NCI-H2029 treated with DMSO at 0.1 percent for 48 hours (cell line): ENCODE measurements around the gene DNAJC1.
A peak's percentile ranks its signal among the peaks of the same experiment; 100 is the strongest.

Experiments used
- DNase-seq: peaks from one replicate; lab custom pipeline; 2025; lab: John Stamatoyannopoulos, UW

DNAJC1 gene

DNA sequence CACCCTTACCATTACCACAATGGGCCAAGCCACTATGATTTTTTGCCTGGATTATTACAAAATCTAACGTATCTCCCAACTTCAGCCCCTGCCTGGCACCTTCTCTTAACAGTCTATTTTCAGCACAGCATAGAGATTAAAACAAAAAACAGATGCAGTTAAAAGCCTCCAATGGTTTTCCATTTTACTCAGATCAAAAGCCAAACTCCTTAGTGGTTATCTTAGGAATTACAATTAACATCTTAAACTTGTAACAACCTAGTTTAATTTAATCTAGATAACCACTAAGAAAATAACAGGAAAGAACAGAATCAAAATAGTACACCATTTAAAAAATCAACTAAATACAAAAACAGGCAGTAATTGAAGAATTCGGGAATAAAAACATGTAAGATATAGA lies 43.5 kb downstream of the DNAJC1 start:
- no peak for DNase-seq

DNA sequence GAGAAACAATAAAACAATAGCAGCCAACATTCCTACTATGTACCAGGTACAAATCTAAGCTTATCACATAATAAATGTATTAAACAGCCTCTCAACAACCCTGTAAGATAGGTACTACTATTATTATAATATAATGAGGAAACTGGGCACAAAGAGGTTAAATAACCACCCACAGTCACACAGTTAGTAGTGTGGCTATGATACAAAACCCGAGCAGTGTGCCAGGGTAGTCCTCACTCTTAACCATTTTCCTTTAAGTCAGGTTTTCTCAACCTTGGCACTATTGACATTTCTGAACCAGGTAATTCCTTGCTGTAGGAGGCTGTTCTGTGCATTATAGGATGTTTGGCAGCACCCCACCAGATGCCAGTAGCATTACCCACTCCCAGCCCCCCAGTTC lies 48.8 kb downstream of the DNAJC1 start:
- DNase-seq: no peak

DNA sequence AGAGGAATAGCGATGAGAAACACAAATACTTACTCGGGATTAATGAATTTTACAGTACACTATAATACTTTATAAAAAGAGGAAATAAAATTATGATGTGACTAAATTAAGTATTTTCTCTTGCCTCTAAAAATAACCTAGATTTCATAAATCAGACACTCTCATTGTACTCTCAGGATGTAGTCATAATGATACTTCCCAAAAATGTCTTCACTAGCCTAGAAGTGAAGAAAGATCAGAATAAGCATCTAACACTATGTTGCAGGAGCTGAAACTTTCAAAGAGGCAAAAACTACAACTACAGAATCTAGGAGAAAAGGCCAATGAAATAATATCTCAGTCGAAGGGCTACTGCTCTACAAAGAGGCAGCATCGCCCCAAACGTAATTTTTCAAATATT lies 49.4 kb downstream of the DNAJC1 start:
- no peak for DNase-seq

DNA sequence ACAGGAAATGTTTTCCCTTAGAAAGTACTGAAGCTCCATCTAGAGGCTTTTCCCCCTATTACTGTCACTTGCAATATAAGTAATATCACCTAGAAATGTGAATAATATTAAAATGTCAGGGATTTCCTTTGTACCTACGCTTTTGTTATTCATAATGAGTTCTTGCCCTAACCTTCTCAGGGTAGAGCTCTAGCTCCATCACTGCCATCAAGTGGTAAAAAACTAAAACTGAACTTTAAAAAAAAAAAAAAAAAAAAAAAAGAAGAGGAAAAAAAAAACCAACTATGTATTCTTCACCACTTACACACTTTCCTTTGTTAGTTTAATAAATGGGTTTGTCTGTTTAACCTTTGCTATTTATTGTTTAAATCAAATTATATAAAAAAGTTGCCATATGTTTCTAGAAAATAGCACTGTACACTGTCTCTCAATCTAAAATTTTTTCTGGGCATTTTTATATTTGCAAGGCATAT lies 49.9 kb downstream of the DNAJC1 start:
- peak; percentile 17 for DNase-seq

DNA sequence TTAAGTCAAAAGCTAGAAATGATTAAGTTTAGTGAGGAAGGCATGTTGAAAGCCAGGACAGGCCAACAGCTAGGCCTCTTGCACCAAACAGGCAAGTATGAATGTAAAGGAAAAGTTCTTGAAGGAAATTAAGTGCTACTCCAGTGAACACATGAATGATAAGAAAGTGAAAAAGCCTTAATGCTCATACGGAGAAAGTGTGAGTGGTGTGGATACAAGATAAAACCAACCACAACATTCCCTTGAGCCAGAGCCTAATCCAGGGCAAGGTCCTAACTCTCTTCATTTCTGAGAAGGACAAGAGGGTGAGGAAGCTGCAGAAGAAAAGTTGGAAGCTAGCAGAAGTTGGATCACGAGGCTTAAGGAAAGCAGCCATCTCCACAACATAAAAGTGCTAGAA lies 53.0 kb downstream of the DNAJC1 start:
- DNase-seq: no peak

GRCh38 chr10:21946946-21947345 lies 56.6 kb downstream of the DNAJC1 start:
- no peak for DNase-seq

- no peak for DNase-seq
Observed at GRCh38 chr10:21944727-21945386, 58.7 kb downstream of the DNAJC1 start.

- DNase-seq: no peak
Observed at GRCh38 chr10:21943633-21944265, 59.8 kb downstream of the DNAJC1 start.

DNA sequence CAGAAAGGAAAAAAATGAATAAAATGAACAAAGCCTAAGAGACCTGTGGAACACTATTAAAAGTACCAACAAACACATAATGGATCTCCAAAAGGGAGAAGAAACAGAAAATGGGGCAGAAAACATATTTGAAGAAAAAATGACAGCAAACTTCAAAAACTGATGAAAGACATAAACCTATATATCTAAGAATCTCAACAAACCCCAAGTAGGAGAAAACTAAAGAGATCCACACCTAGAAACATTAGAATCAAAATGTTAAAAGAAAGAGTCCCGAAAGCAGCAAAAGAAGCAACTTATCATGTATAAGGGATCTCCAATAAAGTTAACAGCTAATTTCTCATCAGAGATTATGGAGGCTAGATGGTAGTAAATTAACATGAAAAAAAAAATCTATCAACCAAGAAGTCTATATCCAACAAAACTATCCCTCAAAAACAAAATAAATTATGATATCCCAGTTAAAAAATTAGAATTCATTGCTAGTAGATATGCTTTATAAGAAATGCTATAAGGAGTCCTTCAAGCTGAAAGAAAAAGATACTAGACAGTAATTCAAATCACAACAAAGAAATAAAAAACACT lies 68.0 kb downstream of the DNAJC1 start:
- DNase-seq: no peak

GRCh38 chr10:21934307-21934706 lies 69.2 kb downstream of the DNAJC1 start:
- no peak for DNase-seq

DNA sequence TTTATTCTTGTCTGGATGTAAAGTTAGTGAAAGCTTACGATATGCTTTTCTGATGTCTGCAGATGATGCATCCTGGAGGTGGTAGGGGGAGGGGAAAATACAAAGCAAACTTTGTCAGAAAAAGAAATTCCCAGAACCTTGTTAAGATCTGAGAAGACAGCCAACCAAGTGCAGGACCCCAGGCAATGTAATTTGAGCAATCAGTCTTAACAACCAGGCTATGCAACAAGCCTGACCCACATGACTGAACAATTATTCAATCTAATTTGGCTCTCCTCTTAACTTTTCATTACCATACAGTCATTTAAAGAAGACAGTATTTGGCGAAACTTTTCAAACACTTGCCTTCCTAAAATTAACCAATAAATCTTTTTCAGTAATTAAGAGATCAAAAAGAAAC lies 74.5 kb downstream of the DNAJC1 start:
- DNase-seq: no peak

DNA sequence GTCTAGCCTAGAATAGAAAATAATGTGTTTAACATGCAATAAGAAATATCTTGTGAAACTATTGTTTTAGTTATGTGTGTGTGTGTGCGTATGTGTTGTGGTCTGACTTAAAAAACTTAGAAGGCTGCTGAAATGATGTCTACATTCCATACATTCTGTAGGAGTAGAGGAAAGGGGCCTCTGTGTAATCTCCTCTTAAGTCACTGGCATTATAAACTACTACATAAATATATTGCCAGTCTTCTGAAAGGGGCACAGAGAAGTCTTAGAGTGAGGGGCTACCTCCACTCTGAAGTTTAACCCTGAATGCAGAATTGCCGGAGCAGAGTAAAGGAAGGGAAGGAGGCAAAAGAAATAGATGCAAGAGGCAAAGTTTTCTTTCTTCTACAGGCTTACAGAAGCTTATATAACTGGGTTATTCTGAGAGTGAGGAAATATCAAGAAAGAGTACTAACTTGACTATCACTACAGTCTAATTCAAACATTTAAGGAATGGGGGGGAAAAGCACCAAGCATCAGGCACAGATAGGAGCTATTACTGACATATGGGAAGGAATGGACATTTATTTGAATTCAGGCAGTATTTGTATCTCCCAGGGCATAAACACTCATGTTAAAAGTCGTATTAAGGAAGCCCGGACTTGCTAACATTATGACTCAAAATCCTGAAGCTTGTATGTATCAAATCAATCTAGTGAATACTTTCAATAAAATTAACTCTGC lies 75.7 kb downstream of the DNAJC1 start:
- DNase-seq: no peak

DNA sequence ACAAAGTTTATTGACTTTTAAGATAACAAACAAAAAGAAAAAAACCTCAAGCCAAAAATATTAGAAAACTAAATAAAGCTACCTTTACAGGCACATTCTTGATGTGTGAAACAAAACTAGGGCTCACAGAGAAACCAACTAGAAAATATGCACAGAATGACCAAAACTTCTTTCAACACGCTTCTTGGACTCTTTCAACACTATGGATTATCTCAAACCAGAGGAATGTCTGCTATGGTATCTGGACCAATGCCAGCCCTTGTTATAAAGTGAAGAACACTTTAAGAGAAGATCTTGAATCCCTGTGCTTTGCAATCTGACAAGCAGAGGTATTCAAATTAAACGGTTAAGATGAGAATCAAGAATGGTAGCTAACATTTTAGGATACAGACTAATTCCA lies 76.6 kb downstream of the DNAJC1 start:
- DNase-seq: no peak

DNA sequence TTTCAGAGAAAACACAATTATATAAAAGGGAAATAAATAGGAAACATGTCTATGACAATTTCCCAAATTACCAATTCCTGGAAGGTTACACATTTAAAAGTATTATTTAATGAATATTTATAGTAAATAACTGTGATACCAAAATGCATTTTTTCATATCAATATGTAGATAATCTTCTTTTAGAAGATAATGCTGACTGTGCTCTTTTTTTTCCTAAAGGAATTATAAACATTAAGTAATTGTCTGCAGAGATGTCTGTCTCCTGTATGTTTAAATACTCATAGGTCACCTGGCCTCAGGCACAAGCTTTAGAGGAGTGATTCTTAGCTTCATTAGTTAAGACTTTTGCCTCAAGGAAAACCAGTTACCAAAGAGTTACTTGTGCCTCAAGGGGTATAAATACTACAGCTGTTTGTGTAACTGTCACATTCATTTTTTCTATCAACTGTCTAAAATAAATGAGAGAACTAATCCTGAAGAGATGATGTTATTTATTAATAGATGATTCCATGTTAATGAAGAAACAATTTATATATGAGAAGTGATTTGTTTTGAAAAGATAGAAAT lies 77.1 kb downstream of the DNAJC1 start:
- no peak for DNase-seq

DNA sequence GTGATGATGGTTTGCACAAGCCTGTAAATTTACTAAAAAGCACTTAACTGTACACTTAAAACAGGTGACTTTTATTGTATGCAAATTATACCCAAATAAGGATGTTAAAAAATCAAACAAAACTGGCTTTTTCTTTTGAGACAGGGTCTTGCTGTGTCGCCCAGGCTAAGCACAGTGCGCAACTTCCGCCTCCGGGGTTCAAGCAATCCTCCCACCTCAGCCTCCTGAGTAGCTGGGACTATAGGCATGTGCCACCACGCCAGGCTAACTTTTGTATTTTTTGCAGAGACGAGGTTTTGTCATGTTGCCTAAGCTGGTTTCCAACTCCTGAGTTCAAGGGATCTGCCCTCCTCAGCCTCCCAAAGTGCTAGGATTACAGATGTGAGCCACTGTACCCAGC lies 77.7 kb downstream of the DNAJC1 start:
- DNase-seq: no peak

GRCh38 chr10:21924511-21924910 lies 79.0 kb downstream of the DNAJC1 start:
- no peak for DNase-seq

DNA sequence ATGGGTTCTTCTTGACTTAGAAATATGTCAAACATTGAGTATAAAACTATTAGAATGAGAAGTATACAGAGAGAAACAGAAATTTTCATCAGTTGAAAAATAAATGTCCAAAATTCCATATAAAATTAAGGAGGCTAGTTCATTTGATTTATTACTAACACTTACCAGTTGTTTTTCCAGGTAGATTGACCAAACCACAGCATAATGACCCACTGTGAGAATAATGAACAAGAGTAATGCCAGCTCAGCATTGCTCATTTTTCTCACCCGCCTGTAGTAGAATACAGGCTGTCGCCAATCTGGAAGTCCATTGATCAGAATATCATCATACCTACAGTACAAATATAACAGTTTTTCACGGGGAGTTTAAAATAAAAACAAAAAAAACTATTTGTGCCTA lies 82.9 kb downstream of the DNAJC1 start:
- no peak for DNase-seq

DNA sequence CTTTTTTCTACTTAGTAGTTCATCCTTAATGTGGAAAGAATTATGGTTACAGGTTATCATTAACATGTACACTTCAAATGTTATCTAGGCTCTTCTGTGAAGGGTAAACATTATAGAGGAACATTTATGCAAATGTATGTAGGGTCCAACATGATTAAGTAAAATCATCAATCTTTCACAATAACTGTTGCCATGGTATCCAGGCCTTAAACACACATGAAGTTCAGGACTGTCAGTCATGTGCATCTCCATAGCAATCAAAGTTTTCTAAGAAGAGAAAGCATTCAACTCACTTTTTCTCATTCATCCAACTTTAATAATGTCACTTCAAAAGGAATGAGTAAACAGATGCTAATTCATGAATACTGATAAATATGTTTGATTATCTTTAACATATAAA lies 83.6 kb downstream of the DNAJC1 start:
- DNase-seq: no peak

DNA sequence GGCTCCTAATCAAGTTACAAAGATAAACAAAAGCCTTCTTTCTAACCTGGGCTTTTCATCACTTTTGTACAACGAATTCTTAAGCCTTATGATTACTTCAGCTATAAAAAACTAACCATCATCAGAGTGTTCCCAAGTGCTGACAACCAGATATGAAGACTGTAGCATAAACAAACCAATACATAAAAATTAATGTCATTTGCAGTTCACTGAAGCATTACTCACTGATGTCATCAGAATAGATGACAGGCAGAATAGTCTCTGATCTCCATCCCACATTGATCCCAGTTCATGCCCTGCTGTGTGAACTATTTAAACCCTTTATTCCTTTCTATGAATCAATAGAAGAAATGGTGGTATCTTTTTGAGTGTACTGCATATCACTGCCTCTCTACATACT lies 84.4 kb downstream of the DNAJC1 start:
- DNase-seq: no peak

DNA sequence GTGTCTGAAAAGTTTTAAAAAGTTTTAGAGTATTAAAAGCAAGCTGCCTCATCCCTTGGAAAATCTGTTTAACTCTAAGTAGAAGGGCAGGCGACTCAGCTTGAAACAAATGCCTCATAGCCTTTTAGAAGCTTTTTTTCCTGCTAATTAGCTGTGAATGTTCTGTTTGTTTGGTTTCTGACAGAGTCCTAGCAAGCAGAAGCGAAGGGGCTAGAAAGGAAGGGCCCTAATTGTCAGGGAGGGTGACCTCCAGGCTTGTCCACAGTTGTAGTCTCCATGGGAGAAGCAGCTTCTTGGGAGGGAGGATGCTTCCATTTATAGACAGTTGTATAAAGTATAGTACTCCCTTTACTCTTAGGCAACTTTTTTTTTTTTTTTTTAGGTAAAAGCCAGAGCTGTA lies 90.9 kb downstream of the DNAJC1 start:
- DNase-seq: no peak

GRCh38 chr10:21910798-21911197 lies 92.7 kb downstream of the DNAJC1 start:
- no peak for DNase-seq

DNA sequence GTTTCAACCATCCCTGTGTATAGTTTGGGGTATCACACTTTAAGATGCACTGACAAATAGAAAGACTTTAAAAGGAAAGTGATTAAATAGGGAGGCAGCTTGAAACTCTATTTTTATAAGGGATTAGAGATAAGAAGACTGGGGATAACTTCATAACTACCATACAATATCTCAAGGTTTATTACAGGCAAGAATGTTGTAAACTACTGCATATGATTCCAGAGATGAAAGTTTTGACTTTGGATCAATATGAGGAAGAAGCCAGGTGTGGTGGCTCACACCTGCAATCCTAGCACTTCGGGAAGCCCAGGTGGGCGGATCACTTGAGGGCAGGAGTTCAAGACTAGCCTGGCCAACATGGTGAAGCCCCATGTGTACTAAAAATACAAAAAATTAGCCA lies 96.1 kb downstream of the DNAJC1 start:
- no peak for DNase-seq

DNA sequence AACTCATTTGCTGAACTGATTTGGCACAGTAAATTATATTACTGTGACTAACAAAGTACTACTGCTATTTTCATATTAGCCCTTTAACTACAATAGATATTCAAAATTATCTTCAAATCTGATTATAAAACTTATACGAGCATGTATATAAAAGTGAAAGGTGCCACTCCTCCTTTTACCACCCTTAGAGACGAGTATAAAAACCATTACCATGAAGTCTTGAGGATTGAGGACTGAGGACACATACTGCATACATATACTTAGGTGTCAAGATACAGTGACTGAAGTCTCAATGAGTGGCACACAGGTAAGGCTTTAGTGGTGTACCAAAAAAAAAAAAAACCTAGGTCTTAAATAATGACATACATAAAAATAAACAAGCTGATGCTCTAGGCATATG lies 98.6 kb downstream of the DNAJC1 start:
- no peak for DNase-seq
